ENCODE measurements around the gene PDZD2.

DNA sequence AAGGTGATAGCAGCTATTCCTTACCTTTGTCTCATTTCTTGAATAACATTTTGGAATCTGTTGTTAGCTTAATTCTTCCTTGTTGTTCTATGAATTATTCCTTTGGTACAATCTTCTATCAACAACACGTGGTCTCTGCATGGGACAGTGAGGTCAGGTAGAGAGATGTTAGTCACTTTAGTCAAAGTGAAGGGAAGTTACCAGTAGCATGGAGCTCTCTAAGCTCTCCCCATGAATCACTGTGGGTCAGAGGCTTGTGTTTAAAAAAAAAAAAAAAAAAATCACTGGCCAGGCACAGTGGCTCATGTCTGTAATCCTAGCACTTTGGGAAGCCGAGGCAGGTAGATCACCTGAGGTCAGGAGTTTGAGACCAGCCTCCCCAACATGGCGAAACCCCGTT lies 419.2 kb downstream of the PDZD2 start:
- no peak for TF ChIP-seq ZNF274 (IDR thresholded peaks at IDR 0.05; ENCODE audit: low read depth, low read length)
- TF ChIP-seq YY1 (IDR thresholded peaks at IDR 0.05; ENCODE audit: insufficient read depth, insufficient read length) = no peak
- no peak for TF ChIP-seq SUZ12 (IDR thresholded peaks at IDR 0.05; ENCODE audit: extremely low read depth, insufficient read depth, insufficient read length)

Measured in NT2/D1 (cell line).